ENCODE data around the gene FBXW12. TPM values are rescaled to one million over a fixed set of nuclear protein-coding genes. Genes with fewer than 3 reads are reported as not detected.

FBXW12 gene
- total RNA-seq, 1 experiment from 2014 or later, result not detected

DNA sequence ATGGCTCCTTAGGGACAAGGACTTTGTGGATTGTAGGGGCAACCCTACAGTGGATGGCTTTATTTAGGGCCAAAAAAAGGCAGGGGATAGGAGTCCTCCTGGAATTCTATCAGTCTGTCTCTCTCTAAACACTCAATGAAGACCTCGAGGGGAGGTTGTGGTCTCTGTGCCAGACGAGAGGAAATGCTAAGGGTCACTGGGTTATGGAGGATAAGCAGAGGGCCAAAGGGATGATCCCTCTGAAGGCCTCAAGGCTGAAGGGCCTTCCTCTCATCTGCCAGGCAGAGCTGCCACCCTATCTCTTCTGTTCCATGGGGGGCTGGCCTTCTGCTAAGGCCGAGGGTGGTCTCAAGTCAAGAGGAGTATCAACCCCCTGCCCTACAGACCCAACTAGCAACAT lies 30.9 kb downstream of the FBXW12 start:
- no peak overlapping the region for H3K9ac ChIP-seq (ENCODE audit: low read length)
- no peaks in the 10 kb centered on the region for H3K36me3 ChIP-seq (ENCODE audit: insufficient read depth, low read length)
- no peaks in the 10 kb centered on the region for H3K9me2 ChIP-seq (replicated peaks; ENCODE audit: insufficient read depth, low read length)
- no peak overlapping the region for H3K4me3 ChIP-seq (ENCODE audit: low read length)
- no peaks in the 10 kb centered on the region for H4K20me1 ChIP-seq (ENCODE audit: insufficient read depth, low read depth, low read length)
- no peak overlapping the region for H2AFZ ChIP-seq (ENCODE audit: low read length)
- H3K4me2 ChIP-seq (ENCODE audit: low read depth, low read length, poor library complexity, severe bottlenecking), result no peak overlapping the region
- H3K9me3 ChIP-seq (ENCODE audit: low read length), result no peaks in the 10 kb centered on the region
- H3K27me3 ChIP-seq (ENCODE audit: low read length), result no peaks in the 10 kb centered on the region
- no peak overlapping the region for H3K27ac ChIP-seq (ENCODE audit: low read length)
- H3K4me1 ChIP-seq (ENCODE audit: low read length), result no peaks in the 10 kb centered on the region
- H3K79me2 ChIP-seq (ENCODE audit: low read length), result no peaks in the 10 kb centered on the region
- no peak for DNase-seq

DNA sequence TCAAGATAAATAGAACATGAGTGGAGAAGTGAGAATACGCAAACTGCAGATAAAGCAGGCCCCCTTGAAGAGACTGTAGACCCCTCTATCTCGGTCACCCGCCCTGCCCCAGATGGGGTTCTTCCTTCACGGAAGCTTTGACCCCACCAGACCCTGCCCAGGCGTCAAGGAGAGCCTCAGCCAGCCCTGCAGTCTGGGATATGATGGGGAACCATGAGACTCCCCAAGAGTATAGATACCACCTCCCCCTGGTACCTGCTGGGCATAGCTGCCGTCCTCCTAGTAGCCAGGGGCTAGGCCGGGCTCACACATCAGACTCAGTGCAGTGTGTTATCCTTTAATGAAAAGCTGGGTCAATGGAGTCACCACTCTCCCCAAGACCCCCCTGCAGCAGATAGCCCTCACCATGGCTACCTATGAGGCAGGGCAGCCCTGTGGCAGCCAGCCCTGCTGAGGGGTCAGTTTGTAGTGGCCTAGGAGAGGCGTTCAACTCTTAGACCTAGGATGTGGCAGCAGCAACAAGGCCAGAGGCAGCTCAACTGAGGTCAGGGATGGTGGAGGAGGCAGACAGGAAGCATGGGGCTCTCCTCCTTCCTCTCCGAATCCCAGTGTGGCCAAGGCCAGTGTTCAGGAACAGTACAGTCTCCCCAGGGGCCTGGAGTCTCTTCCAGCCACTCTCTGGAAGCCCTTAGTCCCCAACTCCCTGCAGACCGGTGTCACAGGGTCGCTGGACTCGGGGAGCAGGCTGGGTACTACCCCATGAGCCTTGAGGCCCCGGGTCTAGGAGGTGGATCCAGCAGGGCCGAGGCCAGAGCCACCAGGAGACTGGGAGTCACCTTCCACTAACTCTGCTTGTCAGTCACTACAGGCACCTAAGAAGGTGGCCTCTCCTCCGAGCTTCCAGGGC lies 31.8 kb downstream of the FBXW12 start:
- H3K27me3 ChIP-seq (ENCODE audit: low read length), result no peaks in the 10 kb centered on the region
- H2AFZ ChIP-seq (ENCODE audit: low read length), result no peak overlapping the region
- no peak overlapping the region for H3K9ac ChIP-seq (ENCODE audit: low read length)
- no peak for DNase-seq
- H3K79me2 ChIP-seq (ENCODE audit: low read length), result no peaks in the 10 kb centered on the region
- H3K4me2 ChIP-seq (ENCODE audit: low read depth, low read length, poor library complexity, severe bottlenecking), result no peak overlapping the region
- H4K20me1 ChIP-seq (ENCODE audit: insufficient read depth, low read depth, low read length), result no peaks in the 10 kb centered on the region
- no peaks in the 10 kb centered on the region for H3K9me2 ChIP-seq (replicated peaks; ENCODE audit: insufficient read depth, low read length)
- H3K4me3 ChIP-seq (ENCODE audit: low read length), result no peak overlapping the region
- H3K27ac ChIP-seq (ENCODE audit: low read length), result no peak overlapping the region
- H3K9me3 ChIP-seq (ENCODE audit: low read length), result no peaks in the 10 kb centered on the region
- no peaks in the 10 kb centered on the region for H3K36me3 ChIP-seq (ENCODE audit: insufficient read depth, low read length)
- no peaks in the 10 kb centered on the region for H3K4me1 ChIP-seq (ENCODE audit: low read length)

DNA sequence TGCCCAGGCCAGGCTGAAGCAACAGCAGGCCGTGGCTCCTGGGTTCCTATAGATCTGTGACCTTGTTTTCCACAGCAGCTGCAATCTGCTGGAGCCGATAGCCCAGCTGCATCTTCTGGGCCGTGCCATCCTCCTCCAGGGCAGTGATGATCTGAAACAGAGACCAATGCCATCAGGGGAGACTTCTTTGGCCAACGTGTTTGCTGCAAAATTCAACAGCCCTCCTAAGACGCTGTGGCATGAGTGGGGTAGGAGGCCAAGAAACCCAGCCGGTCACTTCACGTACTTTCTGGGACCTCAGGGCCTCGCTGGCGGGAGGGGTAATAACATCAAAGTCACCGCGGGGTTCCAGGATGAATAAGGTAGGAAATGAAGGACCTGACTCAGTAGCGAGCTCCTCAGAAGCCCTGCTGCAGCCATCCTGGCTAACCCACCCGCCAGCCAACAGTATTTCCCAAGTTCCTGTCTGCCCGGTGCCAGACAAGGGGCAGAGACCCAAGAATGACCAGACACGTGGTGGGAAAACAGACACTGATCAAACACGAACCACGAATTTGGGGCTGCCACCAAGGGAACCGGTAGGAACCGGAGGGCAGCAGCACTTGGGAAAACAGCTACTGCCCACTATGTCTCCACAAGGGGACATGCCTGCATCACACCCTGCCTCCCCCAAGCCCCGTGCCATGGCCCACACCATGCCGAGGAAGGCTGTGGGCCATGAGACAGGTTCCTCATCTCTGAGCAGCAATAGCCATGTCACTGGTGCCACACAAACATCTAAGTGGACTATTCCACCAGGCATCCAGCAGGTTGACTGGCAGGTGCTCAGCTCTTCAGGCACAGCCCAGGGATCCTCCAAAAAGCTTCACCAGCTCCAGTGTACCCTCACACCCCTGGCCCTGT lies 32.7 kb downstream of the FBXW12 start:
- H3K4me1 ChIP-seq (ENCODE audit: low read length), result no peaks in the 10 kb centered on the region
- DNase-seq, result no peak
- no peak overlapping the region for H3K27ac ChIP-seq (ENCODE audit: low read length)
- H3K79me2 ChIP-seq (ENCODE audit: low read length), result no peaks in the 10 kb centered on the region
- H3K9me3 ChIP-seq (ENCODE audit: low read length), result no peaks in the 10 kb centered on the region
- H3K9ac ChIP-seq (ENCODE audit: low read length), result no peak overlapping the region
- no peaks in the 10 kb centered on the region for H3K27me3 ChIP-seq (ENCODE audit: low read length)
- H2AFZ ChIP-seq (ENCODE audit: low read length), result no peak overlapping the region
- H3K4me2 ChIP-seq (ENCODE audit: low read depth, low read length, poor library complexity, severe bottlenecking), result no peak overlapping the region
- H4K20me1 ChIP-seq (ENCODE audit: insufficient read depth, low read depth, low read length), result no peaks in the 10 kb centered on the region
- no peaks in the 10 kb centered on the region for H3K36me3 ChIP-seq (ENCODE audit: insufficient read depth, low read length)
- no peak overlapping the region for H3K4me3 ChIP-seq (ENCODE audit: low read length)
- H3K9me2 ChIP-seq (replicated peaks; ENCODE audit: insufficient read depth, low read length), result no peaks in the 10 kb centered on the region

DNA sequence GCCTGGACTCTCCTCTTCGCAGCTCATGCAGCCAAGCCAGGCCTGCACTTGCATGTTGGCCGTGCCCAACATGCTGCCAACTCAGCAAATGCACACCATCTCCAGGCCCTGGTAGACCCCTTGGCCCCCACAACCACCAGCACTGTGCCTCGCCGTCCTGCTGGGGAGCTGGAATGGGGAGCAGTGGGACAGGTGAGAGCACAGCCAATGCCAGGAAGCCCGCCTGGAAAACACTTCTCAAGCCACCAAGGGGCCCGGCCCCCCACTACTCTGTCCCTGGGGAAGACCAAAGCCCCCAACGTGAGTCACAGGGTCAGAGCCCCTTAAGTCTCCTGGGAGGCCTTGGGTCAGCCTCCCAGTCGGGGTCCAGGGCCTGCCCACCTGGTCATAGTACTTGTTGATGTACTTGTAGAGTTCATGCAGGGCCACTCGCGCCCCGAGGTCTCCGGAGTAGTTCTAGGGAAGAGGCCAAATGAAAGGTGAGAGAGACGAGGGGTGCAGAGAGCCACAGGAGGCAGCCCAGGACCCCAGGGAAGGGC lies 33.4 kb downstream of the FBXW12 start:
- Histone ChIP-seq H3K4me1 (ENCODE audit: low read length) (no peaks in the 10 kb centered on the region), H4K20me1 (ENCODE audit: insufficient read depth, low read depth, low read length) (no peaks in the 10 kb centered on the region), H3K36me3 (ENCODE audit: insufficient read depth, low read length) (no peaks in the 10 kb centered on the region), H3K27me3 (ENCODE audit: low read length) (no peaks in the 10 kb centered on the region), H3K9ac (ENCODE audit: low read length) (no peak overlapping the region), H3K9me2 (replicated peaks; ENCODE audit: insufficient read depth, low read length) (no peaks in the 10 kb centered on the region), H3K4me2 (ENCODE audit: low read depth, low read length, poor library complexity, severe bottlenecking) (no peak overlapping the region), H3K79me2 (ENCODE audit: low read length) (no peaks in the 10 kb centered on the region), H3K27ac (ENCODE audit: low read length) (no peak overlapping the region), H3K9me3 (ENCODE audit: low read length) (no peaks in the 10 kb centered on the region), H3K4me3 (ENCODE audit: low read length) (no peak overlapping the region), H2AFZ (ENCODE audit: low read length) (no peak overlapping the region)
- no peak for DNase-seq

DNA sequence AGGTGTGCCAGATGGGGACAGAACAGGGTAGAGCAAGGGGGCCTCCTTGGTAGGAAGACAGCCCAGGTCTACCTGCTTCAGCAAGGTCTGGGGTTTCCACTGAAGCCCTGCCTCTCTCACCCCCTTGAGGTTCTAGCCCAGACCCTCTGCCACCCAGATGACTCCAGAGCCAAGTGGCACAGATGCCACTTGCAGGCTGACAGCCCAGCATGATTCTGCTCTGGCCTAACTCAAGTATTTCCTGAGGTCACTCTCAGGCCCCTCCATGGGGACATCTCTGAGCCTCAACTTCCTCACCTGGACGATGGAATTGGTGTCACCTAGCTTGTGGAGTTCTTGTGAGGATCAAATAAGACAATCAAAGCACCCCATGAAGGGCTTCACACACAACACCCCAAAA lies 34.0 kb downstream of the FBXW12 start:
- Histone ChIP-seq H3K36me3 (ENCODE audit: insufficient read depth, low read length) (no peaks in the 10 kb centered on the region), H3K9me3 (ENCODE audit: low read length) (no peaks in the 10 kb centered on the region), H2AFZ (ENCODE audit: low read length) (no peak overlapping the region), H3K4me3 (ENCODE audit: low read length) (no peak overlapping the region), H3K79me2 (ENCODE audit: low read length) (no peaks in the 10 kb centered on the region), H3K9ac (ENCODE audit: low read length) (no peak overlapping the region), H3K27ac (ENCODE audit: low read length) (no peak overlapping the region), H3K4me1 (ENCODE audit: low read length) (no peaks in the 10 kb centered on the region), H3K27me3 (ENCODE audit: low read length) (no peaks in the 10 kb centered on the region), H3K4me2 (ENCODE audit: low read depth, low read length, poor library complexity, severe bottlenecking) (no peak overlapping the region), H4K20me1 (ENCODE audit: insufficient read depth, low read depth, low read length) (no peaks in the 10 kb centered on the region), H3K9me2 (replicated peaks; ENCODE audit: insufficient read depth, low read length) (no peaks in the 10 kb centered on the region)
- no peak for DNase-seq

DNA sequence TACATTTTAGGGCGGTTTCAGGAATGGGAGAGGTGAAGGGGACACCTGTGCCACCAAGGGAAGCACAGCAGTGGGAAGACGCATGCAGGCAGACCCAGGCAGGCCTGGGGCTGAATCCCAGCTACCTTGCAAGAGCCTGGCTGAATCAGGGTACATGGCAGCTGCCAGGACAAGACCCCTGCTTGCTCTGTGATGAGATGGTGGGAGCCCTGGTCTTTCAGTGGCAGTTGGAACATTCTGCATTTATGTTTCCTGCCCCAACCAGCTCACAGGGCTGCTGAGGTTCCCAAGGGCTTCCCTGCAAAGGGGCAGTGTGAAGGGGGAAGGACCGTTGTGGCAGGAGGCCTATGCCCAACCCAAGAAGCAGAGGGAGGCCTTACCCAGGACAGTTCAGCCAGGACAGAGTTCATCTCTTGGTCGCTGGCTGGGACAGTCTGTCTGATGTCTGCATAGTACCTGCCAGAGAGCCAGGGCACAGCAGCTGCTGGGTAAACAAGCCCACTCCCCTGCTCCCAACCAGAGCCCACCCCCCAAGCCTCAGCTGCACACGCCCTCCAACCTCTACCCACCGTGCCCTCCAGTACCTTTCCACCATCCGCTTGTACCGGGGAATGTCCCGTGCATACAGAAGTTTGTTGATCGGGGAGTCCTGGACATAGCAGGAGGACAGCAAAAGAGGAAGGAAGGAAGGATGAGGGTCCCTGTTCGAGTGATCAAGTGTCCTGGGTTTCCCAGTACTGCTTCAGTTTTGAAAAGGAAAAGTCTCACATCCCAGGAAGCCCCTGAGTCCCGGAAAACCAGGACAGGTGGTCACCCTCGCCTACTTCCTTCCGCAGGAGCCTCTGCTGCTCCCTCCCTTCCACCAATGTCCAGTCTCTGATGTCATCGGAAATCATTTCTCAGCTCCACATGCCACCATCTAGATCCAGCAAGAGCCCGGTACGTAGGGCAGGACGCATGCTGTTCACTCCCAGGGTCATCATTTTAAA lies 34.7 kb downstream of the FBXW12 start:
- Histone ChIP-seq H3K4me2 (ENCODE audit: low read depth, low read length, poor library complexity, severe bottlenecking) (no peak overlapping the region), H2AFZ (ENCODE audit: low read length) (no peak overlapping the region), H3K9ac (ENCODE audit: low read length) (no peak overlapping the region), H3K9me3 (ENCODE audit: low read length) (no peaks in the 10 kb centered on the region), H3K27me3 (ENCODE audit: low read length) (no peaks in the 10 kb centered on the region), H3K27ac (ENCODE audit: low read length) (no peak overlapping the region), H3K36me3 (ENCODE audit: insufficient read depth, low read length) (no peaks in the 10 kb centered on the region), H3K4me1 (ENCODE audit: low read length) (no peaks in the 10 kb centered on the region), H4K20me1 (ENCODE audit: insufficient read depth, low read depth, low read length) (no peaks in the 10 kb centered on the region), H3K4me3 (ENCODE audit: low read length) (no peak overlapping the region), H3K79me2 (ENCODE audit: low read length) (no peaks in the 10 kb centered on the region), H3K9me2 (replicated peaks; ENCODE audit: insufficient read depth, low read length) (no peaks in the 10 kb centered on the region)
- no peak for DNase-seq

DNA sequence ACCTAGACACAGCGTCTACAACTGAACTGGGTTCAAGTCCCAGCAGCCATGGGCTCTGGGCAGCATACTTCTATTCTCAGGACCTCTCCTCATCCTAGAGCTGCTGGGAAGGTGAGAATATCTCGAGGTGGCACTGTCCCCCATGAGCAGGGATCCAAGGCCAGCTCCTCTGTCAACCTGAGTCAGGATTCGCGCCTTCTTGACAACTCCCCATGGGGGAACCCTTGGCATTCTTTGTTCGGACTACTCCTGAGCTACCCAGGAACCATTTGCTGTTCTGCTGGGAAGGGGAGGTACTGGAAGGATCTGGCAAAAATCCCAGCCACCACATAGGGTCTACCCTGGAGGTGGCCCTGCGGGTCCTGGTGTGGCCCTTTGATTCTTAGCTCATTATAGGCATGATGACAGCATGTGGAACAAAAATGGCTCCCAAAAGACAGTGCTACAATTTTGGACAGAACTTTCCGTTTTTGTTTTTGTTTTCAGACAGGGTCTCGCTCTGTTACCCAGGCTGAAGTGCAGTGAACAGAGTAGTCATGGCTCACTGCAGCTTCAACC lies 35.6 kb downstream of the FBXW12 start:
- Histone ChIP-seq H3K9me2 (replicated peaks; ENCODE audit: insufficient read depth, low read length) (no peaks in the 10 kb centered on the region), H3K9ac (ENCODE audit: low read length) (no peak overlapping the region), H2AFZ (ENCODE audit: low read length) (no peak overlapping the region), H3K27ac (ENCODE audit: low read length) (no peak overlapping the region), H3K9me3 (ENCODE audit: low read length) (no peaks in the 10 kb centered on the region), H4K20me1 (ENCODE audit: insufficient read depth, low read depth, low read length) (no peaks in the 10 kb centered on the region), H3K4me2 (ENCODE audit: low read depth, low read length, poor library complexity, severe bottlenecking) (no peak overlapping the region), H3K79me2 (ENCODE audit: low read length) (no peaks in the 10 kb centered on the region), H3K4me1 (ENCODE audit: low read length) (no peaks in the 10 kb centered on the region), H3K27me3 (ENCODE audit: low read length) (no peaks in the 10 kb centered on the region), H3K4me3 (ENCODE audit: low read length) (no peak overlapping the region), H3K36me3 (ENCODE audit: insufficient read depth, low read length) (no peaks in the 10 kb centered on the region)
- DNase-seq, result no peak
